IPS DF 19.7 (cell line): Measurements from ENCODE around the gene DEDD.
A peak's percentile ranks its signal among the peaks of the same experiment; 100 is the strongest.

Source experiments
- DNase-seq: peaks from one replicate; pipeline ENCODE4 v3.0.0-alpha.2; 2013; ENCODE audit warnings: low read depth, low spot score

The DEDD gene

GRCh38 chr1:161132410-161133219 is at the start of gene DEDD:
TSS of gene DEDD (minus strand) at chr1:161132667. CDS start at chr1:161124462, 8,205 bp downstream.
- peak; percentile 96 for DNase-seq

- DNase-seq = no peak
Observed at GRCh38 chr1:161182214-161182613, 49.7 kb upstream of the DEDD start.

GRCh38 chr1:161180639-161181038 is 48.2 kb upstream of the DEDD start:
- DNase-seq = no peak

- DNase-seq = no peak
Observed at GRCh38 chr1:161179698-161180097, 47.2 kb upstream of the DEDD start.

- DNase-seq = no peak
Observed at GRCh38 chr1:161177936-161178244, 45.4 kb upstream of the DEDD start.

- DNase-seq = no peak
Observed at GRCh38 chr1:161177112-161177935, 44.9 kb upstream of the DEDD start, which contains the start of gene B4GALT3. TSS of gene B4GALT3 (minus strand) at chr1:161177507. CDS start at chr1:161176060, 1,447 bp downstream.

GRCh38 chr1:161176468-161177111 is 44.1 kb upstream of the DEDD start:
- DNase-seq = no peak

GRCh38 chr1:161175771-161176453 is 43.4 kb upstream of the DEDD start:
- DNase-seq = no peak

GRCh38 chr1:161174911-161175310 is 42.4 kb upstream of the DEDD start:
- no peak for DNase-seq

GRCh38 chr1:161173711-161174110 is 41.2 kb upstream of the DEDD start:
- DNase-seq = no peak

- no peak for DNase-seq
Observed at GRCh38 chr1:161172776-161173376, 40.4 kb upstream of the DEDD start.

- no peak for DNase-seq
Observed at GRCh38 chr1:161172349-161172748, 39.9 kb upstream of the DEDD start.

- no peak for DNase-seq
Observed at GRCh38 chr1:161171696-161172095, 39.2 kb upstream of the DEDD start.

- no peak for DNase-seq
Observed at GRCh38 chr1:161171191-161171590, 38.7 kb upstream of the DEDD start.

- DNase-seq = no peak
Observed at GRCh38 chr1:161168906-161169305, 36.4 kb upstream of the DEDD start.

GRCh38 chr1:161166669-161167548 is 34.4 kb upstream of the DEDD start:
- no peak for DNase-seq

- peak; percentile 95 for DNase-seq
Observed at GRCh38 chr1:161165742-161166668, 33.5 kb upstream of the DEDD start, which contains the start of gene PPOX. TSS of gene PPOX (plus strand) at chr1:161166426. CDS start at chr1:161166848, 422 bp downstream.

GRCh38 chr1:161164901-161165610 is 32.6 kb upstream of the DEDD start:
- DNase-seq = no peak
